Activated CD8-positive, alpha-beta T cell treated with anti-CD3 and anti-CD28 coated beads, Interleukin-2, amount 10 ng/mL, durations not matched to agents 7 days and 5 days (primary cell): Measurements from ENCODE around the gene NAPA. TPM values are rescaled to one million over a fixed set of nuclear protein-coding genes. Genes with fewer than 3 reads are reported as not detected.

ENCODE experiments used
- total RNA-seq, 2 experiments: library from RNA; stranded (reverse); gene quantifications; one replicate each; pipeline ENCODE4 v1.2.3, GENCODE V29; 2021

The NAPA gene
- total RNA-seq, 2 experiments from 2014 or later = 90.0 to 103 TPM

Other genes starting within 250 kb of the NAPA start
- gene INAFM1, start 240.2 kb downstream of the NAPA start, total RNA-seq = 10 to 100 TPM; 12.9 to 14.3 TPM
- gene C5AR1, start 205.2 kb downstream of the NAPA start, total RNA-seq = 1 to 10 TPM; 1.0 to 1.8 TPM
- under 1 TPM; 0.05 to 0.21 TPM for gene C5AR2, start 182.9 kb downstream of the NAPA start, total RNA-seq
- 10 to 100 TPM; 12.6 to 13.1 TPM for gene DHX34, start 165.7 kb downstream of the NAPA start, total RNA-seq
- gene MEIS3, start 95.5 kb downstream of the NAPA start, total RNA-seq = not detected
- gene SLC8A2, start 43.2 kb downstream of the NAPA start, total RNA-seq = under 1 TPM; 0.05 to 0.44 TPM
- 10 to 100 TPM; 12.6 to 13.0 TPM for gene KPTN, start 30.8 kb downstream of the NAPA start, total RNA-seq
- gene ZNF541, start 58.1 kb upstream of the NAPA start, total RNA-seq = under 1 TPM; 0.10 to 0.13 TPM
- gene BICRA, start 94.1 kb upstream of the NAPA start, total RNA-seq = 10 to 100 TPM; 15.0 to 17.6 TPM
- gene EHD2, start 198.4 kb upstream of the NAPA start, total RNA-seq = under 1 TPM in 1 of 2 experiments, not detected in 1; 0.34 TPM
- 100 to 1,000 TPM; 244 to 272 TPM for gene NOP53, start 230.5 kb upstream of the NAPA start, total RNA-seq